A549 (cell line): ENCODE results near the gene ZNF625. TPM values are rescaled to one million over a fixed set of nuclear protein-coding genes. Genes with fewer than 3 reads are reported as not detected.

Source experiments
- ATAC-seq, 2 experiments: fragments of 200-7000 bp in 1 of 2; fragments of >200 bp in 1 of 2; cut with Nextera tagmentation in 1 of 2; cut with Tn5 transposase in 1 of 2; 3 replicates each; pipeline versions ENCODE4 v1.8.0 to v1.9.1; 2018 to 2020; ENCODE audit warnings: mild to moderate bottlenecking in 1 of 2, moderate library complexity in 1 of 2
- CTCF ChIA-PET: fragments of 300-600 bp; sonication (Branson Sonifier 250); formaldehyde crosslinking; extraction: SDS; loops from one replicate; lab custom pipeline; 2021; ENCODE audit warnings: antibody characterized with exemption, inconsistent platforms; lab: Yijun Ruan, JAX
- POLR2A ChIA-PET: fragments of 350-600 bp; formaldehyde crosslinking; extraction: SDS; loops from one replicate; lab custom pipeline; 2021; ENCODE audit warnings: antibody characterized with exemption, inconsistent platforms; lab: Yijun Ruan, JAX
- DNase-seq, 2 experiments: peaks; one replicate each; pipeline versions ENCODE4 v3.0.0 to v3.0.0-alpha.2; 2011 to 2016; ENCODE audit warnings: low read depth in 1 of 2, low spot score in 1 of 2
- FAIRE-seq: peaks from 2 replicates; lab custom pipeline; 2011; peaks lifted over from hg19 to GRCh38; lab: Jason Lieb, UNC
- H3K27ac ChIP-seq, 2 experiments: fragments of >200 bp; sonication (Bioruptor Twin); formaldehyde crosslinking; 3 replicates each; pipeline ENCODE4 v1.5.1; 2016 to 2017
- H3K4me1 ChIP-seq: fragments of >200 bp; sonication (Bioruptor Twin); formaldehyde crosslinking; 3 replicates; pipeline ENCODE4 v1.6.1; 2016
- H3K4me2 ChIP-seq: fragments of >200 bp; sonication (Bioruptor Twin); formaldehyde crosslinking; 3 replicates; pipeline ENCODE4 v1.6.1; 2016
- H3K4me3 ChIP-seq: fragments of >200 bp; sonication (Bioruptor Twin); formaldehyde crosslinking; 3 replicates; pipeline ENCODE4 v1.5.1; 2016
- H3K9me3 ChIP-seq: fragments of >200 bp; sonication (Bioruptor Twin); formaldehyde crosslinking; 3 replicates; pipeline ENCODE4 v1.6.1; 2016
- ATOH8 ChIP-seq: fragments of 250-450 bp; sonication (Bioruptor Pico); IDR thresholded peaks from 2 replicates; pipeline ENCODE4 v1.5.0; 2020; ENCODE audit warnings: low read depth, mild to moderate bottlenecking, moderate library complexity
- BCL3 ChIP-seq: fragments of >200 bp; sonication (Bioruptor Twin); formaldehyde crosslinking; IDR thresholded peaks from 3 replicates; pipeline ENCODE4 v1.6.1; 2016
- E2F6 ChIP-seq: IDR thresholded peaks from 2 replicates; pipeline ENCODE4 v1.6.1; 2012; ENCODE audit warnings: low read depth, borderline replicate concordance
- EHMT2 ChIP-seq: fragments of 200-600 bp; sonication (generic); IDR thresholded peaks from 2 replicates; pipeline ENCODE4 v1.6.1; 2016; ENCODE audit warnings: antibody characterized with exemption, low read depth, mild to moderate bottlenecking, moderate library complexity
- ELK1 ChIP-seq: fragments of 150-350 bp; IDR thresholded peaks from 2 replicates; pipeline ENCODE4 v1.6.1; 2014; ENCODE audit warnings: low read depth, mild to moderate bottlenecking, low read length
- EP300 ChIP-seq, 2 experiments: fragments of >200 bp; sonication (Bioruptor Twin); formaldehyde crosslinking; IDR thresholded peaks; 2 replicates in 1 of 2; 3 replicates in 1 of 2; pipeline ENCODE4 v1.6.1; 2016 to 2017
- FOXS1 ChIP-seq: fragments of 250-450 bp; sonication (Bioruptor Pico); IDR thresholded peaks from 2 replicates; pipeline ENCODE4 v1.5.0; 2020; ENCODE audit warnings: mild to moderate bottlenecking, moderate library complexity
- GATA3 ChIP-seq: IDR thresholded peaks from 2 replicates; pipeline ENCODE4 v1.6.1; 2012; ENCODE audit warnings: borderline replicate concordance
- HMGXB4 ChIP-seq: fragments of 250-450 bp; sonication (Bioruptor Pico); IDR thresholded peaks from 2 replicates; pipeline ENCODE4 v1.5.0; 2021; ENCODE audit warnings: mild to moderate bottlenecking, moderate library complexity, borderline replicate concordance
- HOXA7 ChIP-seq: fragments of 250-450 bp; sonication (Bioruptor Pico); IDR thresholded peaks from 2 replicates; pipeline ENCODE4 v1.5.0; 2020; ENCODE audit warnings: mild to moderate bottlenecking, moderate library complexity
- JUNB ChIP-seq: fragments of >200 bp; sonication (Bioruptor Twin); formaldehyde crosslinking; IDR thresholded peaks from 2 replicates; pipeline ENCODE4 v1.6.1; 2016
- MAFK ChIP-seq: fragments of 450-650 bp; IDR thresholded peaks from 2 replicates; pipeline ENCODE4 v1.6.1; 2014; ENCODE audit not compliant: partially characterized antibody
- MAX ChIP-seq: IDR thresholded peaks from 2 replicates; pipeline ENCODE4 v1.6.1; 2012
- NFE2L2 ChIP-seq: fragments of 150-350 bp; conservative IDR thresholded peaks from 2 replicates; pipeline ENCODE4 v1.6.1; 2014; ENCODE audit warnings: low read length
- NR3C1 ChIP-seq: fragments of >200 bp; sonication (Bioruptor Twin); formaldehyde crosslinking; IDR thresholded peaks from 3 replicates; pipeline ENCODE4 v1.6.1; 2017
- RCOR1 ChIP-seq: fragments of 150-350 bp; IDR thresholded peaks from 2 replicates; pipeline ENCODE4 v1.6.1; 2014; ENCODE audit warnings: antibody characterized with exemption, low read length, low read depth
- RNF2 ChIP-seq: fragments of 200-600 bp; sonication (generic); IDR thresholded peaks from 2 replicates; pipeline ENCODE4 v1.6.1; 2016; ENCODE audit warnings: low read depth, mild to moderate bottlenecking, antibody characterized with exemption, moderate library complexity, borderline replicate concordance
- SMC3 ChIP-seq: fragments of >200 bp; sonication (Bioruptor Twin); formaldehyde crosslinking; IDR thresholded peaks from 3 replicates; pipeline ENCODE4 v1.6.1; 2018; ENCODE audit warnings: inconsistent platforms
- TP53 ChIP-seq: fragments of 250-450 bp; sonication (Bioruptor Pico); IDR thresholded peaks from 2 replicates; pipeline ENCODE4 v1.5.0; 2021; ENCODE audit warnings: mild to moderate bottlenecking, moderate library complexity
- ZNF302 ChIP-seq: fragments of 250-450 bp; sonication (Bioruptor Pico); IDR thresholded peaks from 2 replicates; pipeline ENCODE4 v1.9.0; 2021; ENCODE audit warnings: inconsistent platforms, mild to moderate bottlenecking, moderate library complexity
- WGBS: methylation state at CpG from one replicate; pipeline ENCODE4 v1.1.6; 2017; ENCODE audit errors: missing lambda C conversion rate; 5-methylcytosine and 5-hydroxymethylcytosine counted together
- polyA plus RNA-seq, 4 experiments: library from polyadenylated mRNA; depleted of rRNA in 3 of 4; stranded (reverse); fragments of >200 nt; fragmentation: RNase III in 1 of 4; extraction: RNeasy Plus Mini Kit Qiagen cat#74134 plus additional on column Dnase treatment in 1 of 4; gene quantifications; 2 replicates in 3 of 4; 3 replicates in 1 of 4; pipeline ENCODE4 v1.2.3, GENCODE V29; 2011 to 2017

Gene ZNF625
- polyA plus RNA-seq, 2 of the 4 experiments (the other 2 are of a cell fraction) = not detected

- POLR2A ChIA-PET = no interaction called here
- WGBS = 0% methylated on average over 4 of the region's 4 CpGs
- FAIRE-seq (no peak), ATAC-seq (no peak), DNase-seq (no peak)
- Histone ChIP-seq H3K4me3 (no peak overlapping the region), H3K27ac (no peak overlapping the region), H3K4me2 (no peak overlapping the region), H3K9me3 (0 out of 3 replicates have a peak, but pooled peaks cover 3% of the 10 kb centered on the region), H3K4me1 (no peaks in the 10 kb centered on the region)
- TF ChIP-seq MAFK (no peak), TP53 (no peak), BCL3 (no peak), SMC3 (no peak), FOXS1 (CRISPR knock-in tag) (no peak), RNF2 (no peak)
- CTCF ChIA-PET = no interaction called here
These were observed 45.7 kb upstream of the ZNF625 start for GRCh38 chr19:12202250-12202649.

- H3K4me1 ChIP-seq = no peaks in the 10 kb centered on the region
- FAIRE-seq = no peak
- H3K9me3 ChIP-seq = 0 out of 3 replicates have a peak, but pooled peaks cover 3% of the 10 kb centered on the region
- ATAC-seq = no peak
- ChIA-PET CTCF (interaction anchor here (0.8 kb wide), 1 partner anchor 13 kb away, joined by 3 read pairs; no protein-coding TSS in a partner anchor), POLR2A (no interaction called here)
- no peak overlapping the region for H3K27ac ChIP-seq
- H3K4me3 ChIP-seq = no peak overlapping the region
- TF ChIP-seq RCOR1 (no peak), HOXA7 (CRISPR knock-in tag) (no peak), JUNB (no peak), EHMT2 (no peak), NFE2L2 (no peak), ZNF302 (CRISPR knock-in tag) (no peak)
- DNase-seq = no peak
- H3K4me2 ChIP-seq = no peak overlapping the region
- WGBS = 11% methylated on average over 3 of the region's 3 CpGs
These were observed 43.4 kb upstream of the ZNF625 start for GRCh38 chr19:12199757-12200419.

GRCh38 chr19:12198136-12198535 lies 41.6 kb upstream of the ZNF625 start:
- DNase-seq (no peak), ATAC-seq (no peak), FAIRE-seq (no peak)
- POLR2A ChIA-PET = no interaction called here
- H3K9me3 ChIP-seq = peaks cover 3% of the 10 kb centered on the region; the same call in 1 of the 3 replicates
- H3K4me2 ChIP-seq = no peak overlapping the region
- no peaks in the 10 kb centered on the region for H3K4me1 ChIP-seq
- no peak overlapping the region for H3K27ac ChIP-seq
- CTCF ChIA-PET = no interaction called here
- TF ChIP-seq HMGXB4 (no peak), GATA3 (no peak), E2F6 (no peak), MAX (no peak), BCL3 (no peak), EP300 (IDR thresholded peaks at IDR 0.05) (no peak), NR3C1 (no peak), ELK1 (no peak), ATOH8 (CRISPR knock-in tag) (no peak)
- no peak overlapping the region for H3K4me3 ChIP-seq
